ENCODE measurements around the gene AGPAT1. TPM values are rescaled to one million over a fixed set of nuclear protein-coding genes. Genes with fewer than 3 reads are reported as not detected.
"Not testable (repeated sequence)": the region's sequence is repeated elsewhere in the genome, so short reads cannot be mapped to it uniquely, and the experiment has no call there.

The AGPAT1 gene
- total RNA-seq, 1 donor: 19.2 TPM

GRCh38 chr6:32148289-32149091 lies 27.4 kb downstream of the AGPAT1 start:
- H3K36me3 ChIP-seq (ENCODE audit: insufficient read depth, low read length): no peaks in the 10 kb centered on the region
- H3K27ac ChIP-seq (ENCODE audit: low read depth, low read length): no peak overlapping the region
- peak overlapping the region; percentile 43 for H3K4me2 ChIP-seq (ENCODE audit: insufficient read depth, low read length)
- peak overlapping the region; percentile 52 for H3K4me3 ChIP-seq (ENCODE audit: insufficient read depth, low read length)
- no peaks in the 10 kb centered on the region for H4K20me1 ChIP-seq (ENCODE audit: insufficient read depth, low read length)
- no peaks in the 10 kb centered on the region for H3K9me3 ChIP-seq (ENCODE audit: low read depth, low read length)
- H2AFZ ChIP-seq (ENCODE audit: low read length): no peak overlapping the region
- no peaks in the 10 kb centered on the region for H3K79me2 ChIP-seq (ENCODE audit: insufficient read depth, low read length)
- peaks cover 15% of the 10 kb centered on the region for H3K4me1 ChIP-seq (ENCODE audit: insufficient read depth, low read length)
- no peak for TF ChIP-seq CTCF (IDR thresholded peaks at IDR 0.05; ENCODE audit: extremely low read depth, low read depth, low read length)
- peak; percentile 62 for DNase-seq (ENCODE audit: insufficient read length, low spot score, missing footprints)
- peaks cover 39% of the 10 kb centered on the region for H3K27me3 ChIP-seq (ENCODE audit: insufficient read depth, low read length)

- H3K4me3 ChIP-seq (ENCODE audit: insufficient read depth, low read length): no peak overlapping the region
- no peak for DNase-seq (ENCODE audit: insufficient read length, low spot score, missing footprints)
- no peak overlapping the region for H3K4me2 ChIP-seq (ENCODE audit: insufficient read depth, low read length)
- H2AFZ ChIP-seq (ENCODE audit: low read length): no peak overlapping the region
- no peak overlapping the region for H3K27ac ChIP-seq (ENCODE audit: low read depth, low read length)
- H3K9me3 ChIP-seq (ENCODE audit: low read depth, low read length): no peaks in the 10 kb centered on the region
- peaks cover 39% of the 10 kb centered on the region for H3K27me3 ChIP-seq (ENCODE audit: insufficient read depth, low read length)
- no peaks in the 10 kb centered on the region for H3K36me3 ChIP-seq (ENCODE audit: insufficient read depth, low read length)
- TF ChIP-seq CTCF (IDR thresholded peaks at IDR 0.05; ENCODE audit: extremely low read depth, low read depth, low read length): no peak
- H3K79me2 ChIP-seq (ENCODE audit: insufficient read depth, low read length): no peaks in the 10 kb centered on the region
- peaks cover 7% of the 10 kb centered on the region for H3K4me1 ChIP-seq (ENCODE audit: insufficient read depth, low read length)
- no peaks in the 10 kb centered on the region for H4K20me1 ChIP-seq (ENCODE audit: insufficient read depth, low read length)
Measured at GRCh38 chr6:32147401-32148132, 28.3 kb downstream of the AGPAT1 start.

- no peak for TF ChIP-seq CTCF (IDR thresholded peaks at IDR 0.05; ENCODE audit: extremely low read depth, low read depth, low read length)
- Histone ChIP-seq H3K27ac (ENCODE audit: low read depth, low read length) (no peak overlapping the region), H3K4me2 (ENCODE audit: insufficient read depth, low read length) (no peak overlapping the region), H3K79me2 (ENCODE audit: insufficient read depth, low read length) (no peaks in the 10 kb centered on the region), H4K20me1 (ENCODE audit: insufficient read depth, low read length) (no peaks in the 10 kb centered on the region), H3K9me3 (ENCODE audit: low read depth, low read length) (no peaks in the 10 kb centered on the region), H3K36me3 (ENCODE audit: insufficient read depth, low read length) (no peaks in the 10 kb centered on the region), H3K4me1 (ENCODE audit: insufficient read depth, low read length) (no peaks in the 10 kb centered on the region), H3K4me3 (ENCODE audit: insufficient read depth, low read length) (no peak overlapping the region), H2AFZ (ENCODE audit: low read length) (no peak overlapping the region), H3K27me3 (ENCODE audit: insufficient read depth, low read length) (peaks cover 41% of the 10 kb centered on the region)
- DNase-seq (ENCODE audit: insufficient read length, low spot score, missing footprints): no peak
Measured at GRCh38 chr6:32146687-32147086, 29.2 kb downstream of the AGPAT1 start.

GRCh38 chr6:32146287-32146686 lies 29.6 kb downstream of the AGPAT1 start:
- Histone ChIP-seq H3K27ac (ENCODE audit: low read depth, low read length) (no peak overlapping the region), H3K9me3 (ENCODE audit: low read depth, low read length) (no peaks in the 10 kb centered on the region), H2AFZ (ENCODE audit: low read length) (no peak overlapping the region), H3K4me2 (ENCODE audit: insufficient read depth, low read length) (no peak overlapping the region), H3K4me3 (ENCODE audit: insufficient read depth, low read length) (no peak overlapping the region), H3K4me1 (ENCODE audit: insufficient read depth, low read length) (no peaks in the 10 kb centered on the region), H3K36me3 (ENCODE audit: insufficient read depth, low read length) (no peaks in the 10 kb centered on the region), H3K27me3 (ENCODE audit: insufficient read depth, low read length) (peaks cover 42% of the 10 kb centered on the region), H3K79me2 (ENCODE audit: insufficient read depth, low read length) (no peaks in the 10 kb centered on the region), H4K20me1 (ENCODE audit: insufficient read depth, low read length) (no peaks in the 10 kb centered on the region)
- no peak for TF ChIP-seq CTCF (IDR thresholded peaks at IDR 0.05; ENCODE audit: extremely low read depth, low read depth, low read length)
- DNase-seq (ENCODE audit: insufficient read length, low spot score, missing footprints): no peak

GRCh38 chr6:32144238-32144637 lies 31.6 kb downstream of the AGPAT1 start:
- not testable (repeated sequence) for H3K36me3 ChIP-seq (ENCODE audit: insufficient read depth, low read length); H3K27ac ChIP-seq (ENCODE audit: low read depth, low read length); H3K4me2 ChIP-seq (ENCODE audit: insufficient read depth, low read length); H3K4me1 ChIP-seq (ENCODE audit: insufficient read depth, low read length); H2AFZ ChIP-seq (ENCODE audit: low read length); H4K20me1 ChIP-seq (ENCODE audit: insufficient read depth, low read length); H3K4me3 ChIP-seq (ENCODE audit: insufficient read depth, low read length); H3K79me2 ChIP-seq (ENCODE audit: insufficient read depth, low read length); H3K9me3 ChIP-seq (ENCODE audit: low read depth, low read length)
- peaks cover 39% of the 10 kb centered on the region for H3K27me3 ChIP-seq (ENCODE audit: insufficient read depth, low read length)
- peak; percentile 42 for DNase-seq (ENCODE audit: insufficient read length, low spot score, missing footprints)

All from osteoblast (primary cell).